Brain microvascular endothelial cell (primary cell): ENCODE measurements around the gene CAPN3.

Experiments
- DNase-seq: peaks from one replicate; pipeline ENCODE4 v3.0.0-alpha.2; 2020
- H3K27ac ChIP-seq: fragments of 250-450 bp; sonication (Bioruptor Pico); 2 replicates; pipeline ENCODE4 v1.5.1; 2020; ENCODE audit warnings: mild to moderate bottlenecking, moderate library complexity
- H3K27me3 ChIP-seq: fragments of 250-450 bp; sonication (Bioruptor Pico); replicated peaks from 2 replicates; pipeline ENCODE4 v1.5.1; 2020; ENCODE audit warnings: mild to moderate bottlenecking
- H3K36me3 ChIP-seq: fragments of 250-450 bp; sonication (Bioruptor Pico); replicated peaks from 2 replicates; pipeline ENCODE4 v1.5.1; 2020; ENCODE audit warnings: mild to moderate bottlenecking
- H3K4me3 ChIP-seq: 2 replicates; pipeline ENCODE4 v1.5.1; 2011; ENCODE audit warnings: low read depth, mild to moderate bottlenecking, control low read depth, low read length, moderate library complexity
- in situ Hi-C: cut with HindIII; loops from 2 replicates; pipeline ENCODE4 v1.10.0; 2017; ENCODE audit warnings: low sequenced_read_pairs, low pct_ligation_motif_present
- TF ChIP-seq, protein P1 (sequence below): IDR thresholded peaks from 2 replicates; pipeline ENCODE4 v1.5.1; 2011; ENCODE audit warnings: low read depth, mild to moderate bottlenecking, moderate library complexity, low read length, control low read depth, inconsistent platforms; ENCODE audit errors: missing control alignments

Gene CAPN3

DNA sequence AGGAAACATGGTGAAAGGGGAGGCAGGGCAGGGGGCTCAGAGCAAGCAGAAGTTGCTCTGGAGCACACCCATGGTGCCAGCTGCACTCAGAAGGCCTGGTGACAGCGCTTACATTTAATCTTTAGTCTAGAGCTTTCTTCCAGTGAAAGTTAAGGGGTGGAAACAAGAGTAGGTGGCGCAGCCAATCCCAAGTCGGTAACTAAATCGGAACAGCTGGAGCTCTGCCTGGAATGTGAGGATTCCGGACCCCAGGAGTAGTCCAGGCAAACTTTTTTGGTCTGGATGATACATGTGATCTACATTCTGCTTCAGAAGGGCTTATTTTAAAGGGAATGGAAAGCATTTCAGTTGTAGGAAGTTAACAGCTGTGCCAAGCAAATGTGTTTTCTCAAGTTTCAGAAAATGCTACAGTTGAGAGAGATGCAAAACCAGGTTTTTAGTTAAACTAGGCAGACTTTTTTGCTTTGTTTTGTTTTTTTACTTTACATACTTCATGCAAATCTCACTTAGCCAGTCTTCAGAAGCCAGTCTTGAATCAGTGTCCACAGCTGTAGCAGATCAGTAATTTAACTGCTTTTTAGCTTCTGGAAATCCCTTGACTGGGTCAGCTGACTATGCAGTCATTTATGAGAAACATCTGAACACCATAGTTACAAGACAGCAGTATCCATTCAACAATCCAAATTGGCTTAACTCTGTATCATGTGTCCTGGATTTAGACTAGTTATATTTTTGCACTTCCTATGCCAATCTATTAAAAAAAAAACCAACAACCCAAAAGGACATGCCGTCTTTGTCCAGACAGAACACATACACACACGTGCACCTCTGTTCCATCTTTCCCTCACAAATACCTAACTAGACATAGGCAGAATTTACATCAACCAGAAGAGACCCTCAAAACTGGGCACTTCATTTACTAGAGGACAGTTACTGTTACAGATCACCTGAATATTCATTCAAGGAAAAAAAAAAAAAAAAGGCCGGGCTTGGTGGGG is 98.4 kb downstream of the CAPN3 start:
- DNase-seq = peak; percentile 93
- Histone ChIP-seq H3K27me3 (no peaks in the 10 kb centered on the region), H3K4me3 (peak overlapping the region; percentile 26), H3K27ac (peak overlapping the region; percentile 93), H3K36me3 (no peaks in the 10 kb centered on the region)
- TF ChIP-seq, protein P1, sequence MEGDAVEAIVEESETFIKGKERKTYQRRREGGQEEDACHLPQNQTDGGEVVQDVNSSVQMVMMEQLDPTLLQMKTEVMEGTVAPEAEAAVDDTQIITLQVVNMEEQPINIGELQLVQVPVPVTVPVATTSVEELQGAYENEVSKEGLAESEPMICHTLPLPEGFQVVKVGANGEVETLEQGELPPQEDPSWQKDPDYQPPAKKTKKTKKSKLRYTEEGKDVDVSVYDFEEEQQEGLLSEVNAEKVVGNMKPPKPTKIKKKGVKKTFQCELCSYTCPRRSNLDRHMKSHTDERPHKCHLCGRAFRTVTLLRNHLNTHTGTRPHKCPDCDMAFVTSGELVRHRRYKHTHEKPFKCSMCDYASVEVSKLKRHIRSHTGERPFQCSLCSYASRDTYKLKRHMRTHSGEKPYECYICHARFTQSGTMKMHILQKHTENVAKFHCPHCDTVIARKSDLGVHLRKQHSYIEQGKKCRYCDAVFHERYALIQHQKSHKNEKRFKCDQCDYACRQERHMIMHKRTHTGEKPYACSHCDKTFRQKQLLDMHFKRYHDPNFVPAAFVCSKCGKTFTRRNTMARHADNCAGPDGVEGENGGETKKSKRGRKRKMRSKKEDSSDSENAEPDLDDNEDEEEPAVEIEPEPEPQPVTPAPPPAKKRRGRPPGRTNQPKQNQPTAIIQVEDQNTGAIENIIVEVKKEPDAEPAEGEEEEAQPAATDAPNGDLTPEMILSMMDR = no peak
- in situ Hi-C loops = no loop called here

- in situ Hi-C loops = no loop called here
- Histone ChIP-seq H3K4me3 (no peak overlapping the region), H3K27me3 (no peaks in the 10 kb centered on the region), H3K27ac (no peak overlapping the region), H3K36me3 (no peaks in the 10 kb centered on the region)
- no peak for DNase-seq
- TF ChIP-seq, protein P1 = no peak
These were observed 102.0 kb downstream of the CAPN3 start for GRCh38 chr15:42461261-42461660.
